ENCODE results near the gene KRTAP10-3.
A peak's percentile ranks its signal among the peaks of the same experiment; 100 is the strongest.

The KRTAP10-3 gene

GRCh38 chr21:44539046-44539445 is 19.5 kb downstream of the KRTAP10-3 start:
- H3K27ac Mint-ChIP-seq: no peak overlapping the region
- no peak for DNase-seq
- H3K4me3 Mint-ChIP-seq: no peak overlapping the region
- no peak for TF ChIP-seq CTCF (IDR thresholded peaks at IDR 0.05)
- peaks cover 21% of the 10 kb centered on the region for H3K4me1 Mint-ChIP-seq
- H3K27me3 Mint-ChIP-seq (ENCODE audit: low read depth, poor library complexity): peaks cover 2% of the 10 kb centered on the region
- H3K9me3 Mint-ChIP-seq: no peaks in the 10 kb centered on the region
- H3K36me3 Mint-ChIP-seq (ENCODE audit: low read depth): no peaks in the 10 kb centered on the region

- Mint-ChIP-seq H3K4me3 (no peak overlapping the region), H3K36me3 (ENCODE audit: low read depth) (no peaks in the 10 kb centered on the region), H3K4me1 (peaks cover 21% of the 10 kb centered on the region), H3K27ac (no peak overlapping the region), H3K27me3 (ENCODE audit: low read depth, poor library complexity) (peaks cover 2% of the 10 kb centered on the region), H3K9me3 (no peaks in the 10 kb centered on the region)
- no peak for TF ChIP-seq CTCF (IDR thresholded peaks at IDR 0.05)
- no peak for DNase-seq
Observed at GRCh38 chr21:44537930-44538911, 20.4 kb downstream of the KRTAP10-3 start.

- Mint-ChIP-seq H3K36me3 (ENCODE audit: low read depth) (no peaks in the 10 kb centered on the region), H3K27ac (no peak overlapping the region), H3K9me3 (no peaks in the 10 kb centered on the region), H3K4me3 (no peak overlapping the region), H3K4me1 (peaks cover 19% of the 10 kb centered on the region), H3K27me3 (ENCODE audit: low read depth, poor library complexity) (peaks cover 7% of the 10 kb centered on the region)
- TF ChIP-seq CTCF (IDR thresholded peaks at IDR 0.05): no peak
- DNase-seq: no peak
Observed at GRCh38 chr21:44535963-44536362, 22.6 kb downstream of the KRTAP10-3 start.

GRCh38 chr21:44534688-44535087 is 23.9 kb downstream of the KRTAP10-3 start:
- peaks cover 10% of the 10 kb centered on the region for H3K4me1 Mint-ChIP-seq
- peak overlapping the region; percentile 39 for H3K27ac Mint-ChIP-seq
- TF ChIP-seq CTCF (IDR thresholded peaks at IDR 0.05): no peak
- no peak for DNase-seq
- H3K4me3 Mint-ChIP-seq: no peak overlapping the region
- H3K27me3 Mint-ChIP-seq (ENCODE audit: low read depth, poor library complexity): peaks cover 11% of the 10 kb centered on the region
- no peaks in the 10 kb centered on the region for H3K9me3 Mint-ChIP-seq
- H3K36me3 Mint-ChIP-seq (ENCODE audit: low read depth): no peaks in the 10 kb centered on the region

- DNase-seq: no peak
- Mint-ChIP-seq H3K27me3 (ENCODE audit: low read depth, poor library complexity) (peaks cover 8% of the 10 kb centered on the region), H3K4me3 (no peak overlapping the region), H3K9me3 (no peaks in the 10 kb centered on the region), H3K4me1 (peaks cover 5% of the 10 kb centered on the region), H3K36me3 (ENCODE audit: low read depth) (no peaks in the 10 kb centered on the region), H3K27ac (no peak overlapping the region)
- TF ChIP-seq CTCF (IDR thresholded peaks at IDR 0.05): no peak
Observed at GRCh38 chr21:44533891-44534627, 24.5 kb downstream of the KRTAP10-3 start.
